ENCODE results near the gene ST6GALNAC5. TPM values are rescaled to one million over a fixed set of nuclear protein-coding genes. Genes with fewer than 3 reads are reported as not detected.

Gene ST6GALNAC5
- total and polyA plus RNA-seq, 2 of the 13 experiments (the other 11 are each of a cell fraction or from before 2014, with no cell fraction given), result not detected

DNA sequence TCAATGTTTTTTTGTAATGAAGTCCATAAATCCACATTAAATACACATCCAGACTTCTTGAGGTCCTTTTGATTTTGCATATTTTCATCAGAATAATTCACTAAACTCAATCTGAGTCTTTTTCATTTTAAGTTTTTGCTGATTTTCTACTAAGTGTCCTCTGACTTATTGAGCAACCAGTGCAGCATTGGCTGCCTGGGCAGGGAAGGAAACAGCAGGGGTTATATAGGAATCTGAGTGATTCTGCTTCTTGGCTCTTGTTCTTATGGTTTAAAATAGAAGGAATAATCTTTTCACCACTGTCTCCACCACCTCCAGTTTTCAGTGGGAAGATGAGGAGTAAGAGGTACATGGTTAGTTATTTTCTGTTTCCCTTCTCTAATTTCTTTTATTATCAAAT is 88.4 kb downstream of the ST6GALNAC5 start:
- no peaks in the 10 kb centered on the region for H3K79me2 ChIP-seq (ENCODE audit: insufficient read depth, low read length)
- H3K36me3 ChIP-seq (replicated peaks in 1 of 2; ENCODE audit: control insufficient read depth in 1 of 2, insufficient read depth in 2 of 2, low read length in 2 of 2), result no peaks in the 10 kb centered on the region
- FAIRE-seq (no peak), ATAC-seq (no peak), DNase-seq (ENCODE audit: low spot score) (no peak)
- no peaks in the 10 kb centered on the region for H3K9me3 ChIP-seq (ENCODE audit: low read length)
- H3K9ac ChIP-seq (ENCODE audit: insufficient read depth, low read depth, low read length), result no peak overlapping the region
- H3K27me3 ChIP-seq (ENCODE audit: control insufficient read depth in 1 of 2, insufficient read depth in 2 of 2, low read length in 2 of 2), result no peaks in the 10 kb centered on the region
- intact Hi-C loops (cut with micrococcal nuclease; ENCODE audit: unreplicated experiment) (no loop called here), in situ Hi-C loops (cut with HindIII; ENCODE audit: extremely low pct_ligation_motif_present, low pct_unique_long_range_greater_than_20kb) (no loop called here)
- POLR2A ChIA-PET, result no interaction called here
- CTCF ChIA-PET (ENCODE audit: low intra/inter-chr PET ratio, low total read pairs), result no interaction called here
- no peak overlapping the region for H2AFZ ChIP-seq (ENCODE audit: low read length)
- no peak overlapping the region for H3K27ac ChIP-seq (ENCODE audit: extremely low read length, insufficient read depth, low read length)
- no peak overlapping the region for H3K4me2 ChIP-seq (ENCODE audit: low read depth, low read length)
- BruUV-seq (replicated peaks), result no TSS peak
- TF ChIP-seq ZNF331 (CRISPR knock-in tag; IDR thresholded peaks at IDR 0.05), result no peak
- peaks cover 6% of the 10 kb centered on the region; the same call in 1 of the 2 replicates for H3K4me1 ChIP-seq (ENCODE audit: insufficient read depth, low read length)
- H4K20me1 ChIP-seq (ENCODE audit: insufficient read depth, low read length), result no peaks in the 10 kb centered on the region
- no peak overlapping the region for H3K4me3 ChIP-seq (replicated peaks in 1 of 3; ENCODE audit: insufficient read depth in 1 of 3, low read depth in 2 of 3, low read length in 3 of 3)

DNA sequence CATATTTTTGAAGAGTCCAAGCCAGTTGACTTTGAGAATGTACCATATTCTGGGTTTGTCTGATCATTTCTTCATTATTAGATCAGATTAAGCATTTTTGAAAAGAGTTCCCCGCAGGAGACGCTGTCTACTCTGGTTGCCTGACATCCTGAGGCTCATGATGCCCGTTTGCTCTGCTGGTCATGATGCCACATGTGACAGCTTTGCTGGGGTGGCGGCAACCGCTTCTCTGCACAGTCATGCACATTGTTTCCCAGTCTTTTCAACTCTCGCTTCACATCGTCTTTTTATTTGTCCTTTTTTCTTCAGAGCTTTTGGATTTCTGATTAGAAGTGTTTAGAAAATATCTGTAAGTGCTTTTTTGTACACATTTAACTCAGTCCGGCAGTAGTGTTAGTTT is 90.7 kb downstream of the ST6GALNAC5 start:
- Histone ChIP-seq H3K27me3 (ENCODE audit: control insufficient read depth in 1 of 2, insufficient read depth in 2 of 2, low read length in 2 of 2) (no peaks in the 10 kb centered on the region), H3K9ac (ENCODE audit: insufficient read depth, low read depth, low read length) (no peak overlapping the region), H3K27ac (ENCODE audit: extremely low read length, insufficient read depth, low read length) (no peak overlapping the region), H2AFZ (ENCODE audit: low read length) (no peak overlapping the region), H3K4me2 (ENCODE audit: low read depth, low read length) (no peak overlapping the region), H4K20me1 (ENCODE audit: insufficient read depth, low read length) (no peaks in the 10 kb centered on the region), H3K9me3 (ENCODE audit: low read length) (no peaks in the 10 kb centered on the region), H3K79me2 (ENCODE audit: insufficient read depth, low read length) (no peaks in the 10 kb centered on the region), H3K36me3 (replicated peaks in 1 of 2; ENCODE audit: control insufficient read depth in 1 of 2, insufficient read depth in 2 of 2, low read length in 2 of 2) (no peaks in the 10 kb centered on the region), H3K4me1 (ENCODE audit: insufficient read depth, low read length) (no peaks in the 10 kb centered on the region), H3K4me3 (replicated peaks in 1 of 3; ENCODE audit: insufficient read depth in 1 of 3, low read depth in 2 of 3, low read length in 3 of 3) (no peak overlapping the region)
- ChIA-PET POLR2A (no interaction called here), CTCF (ENCODE audit: low intra/inter-chr PET ratio, low total read pairs) (no interaction called here)
- in situ Hi-C loops (cut with HindIII; ENCODE audit: extremely low pct_ligation_motif_present, low pct_unique_long_range_greater_than_20kb), result no loop called here
- ATAC-seq, result no peak
- intact Hi-C loops (cut with micrococcal nuclease; ENCODE audit: unreplicated experiment), result no loop called here
- WGBS (ENCODE audit: low lambda C conversion rate), result 30% methylated on average over 8 of the region's 8 CpGs
- no peak for DNase-seq (ENCODE audit: low spot score)
- no TSS peak for BruUV-seq (replicated peaks)
- FAIRE-seq, result no peak
- TF ChIP-seq ZNF644 (CRISPR knock-in tag; IDR thresholded peaks at IDR 0.05; ENCODE audit: low read depth), result no peak
- TF ChIP-seq, protein P1, sequence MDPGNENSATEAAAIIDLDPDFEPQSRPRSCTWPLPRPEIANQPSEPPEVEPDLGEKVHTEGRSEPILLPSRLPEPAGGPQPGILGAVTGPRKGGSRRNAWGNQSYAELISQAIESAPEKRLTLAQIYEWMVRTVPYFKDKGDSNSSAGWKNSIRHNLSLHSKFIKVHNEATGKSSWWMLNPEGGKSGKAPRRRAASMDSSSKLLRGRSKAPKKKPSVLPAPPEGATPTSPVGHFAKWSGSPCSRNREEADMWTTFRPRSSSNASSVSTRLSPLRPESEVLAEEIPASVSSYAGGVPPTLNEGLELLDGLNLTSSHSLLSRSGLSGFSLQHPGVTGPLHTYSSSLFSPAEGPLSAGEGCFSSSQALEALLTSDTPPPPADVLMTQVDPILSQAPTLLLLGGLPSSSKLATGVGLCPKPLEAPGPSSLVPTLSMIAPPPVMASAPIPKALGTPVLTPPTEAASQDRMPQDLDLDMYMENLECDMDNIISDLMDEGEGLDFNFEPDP (CRISPR knock-in tag; conservative IDR thresholded peaks at IDR 0.05), result no peak
- TF ChIP-seq, protein P2, sequence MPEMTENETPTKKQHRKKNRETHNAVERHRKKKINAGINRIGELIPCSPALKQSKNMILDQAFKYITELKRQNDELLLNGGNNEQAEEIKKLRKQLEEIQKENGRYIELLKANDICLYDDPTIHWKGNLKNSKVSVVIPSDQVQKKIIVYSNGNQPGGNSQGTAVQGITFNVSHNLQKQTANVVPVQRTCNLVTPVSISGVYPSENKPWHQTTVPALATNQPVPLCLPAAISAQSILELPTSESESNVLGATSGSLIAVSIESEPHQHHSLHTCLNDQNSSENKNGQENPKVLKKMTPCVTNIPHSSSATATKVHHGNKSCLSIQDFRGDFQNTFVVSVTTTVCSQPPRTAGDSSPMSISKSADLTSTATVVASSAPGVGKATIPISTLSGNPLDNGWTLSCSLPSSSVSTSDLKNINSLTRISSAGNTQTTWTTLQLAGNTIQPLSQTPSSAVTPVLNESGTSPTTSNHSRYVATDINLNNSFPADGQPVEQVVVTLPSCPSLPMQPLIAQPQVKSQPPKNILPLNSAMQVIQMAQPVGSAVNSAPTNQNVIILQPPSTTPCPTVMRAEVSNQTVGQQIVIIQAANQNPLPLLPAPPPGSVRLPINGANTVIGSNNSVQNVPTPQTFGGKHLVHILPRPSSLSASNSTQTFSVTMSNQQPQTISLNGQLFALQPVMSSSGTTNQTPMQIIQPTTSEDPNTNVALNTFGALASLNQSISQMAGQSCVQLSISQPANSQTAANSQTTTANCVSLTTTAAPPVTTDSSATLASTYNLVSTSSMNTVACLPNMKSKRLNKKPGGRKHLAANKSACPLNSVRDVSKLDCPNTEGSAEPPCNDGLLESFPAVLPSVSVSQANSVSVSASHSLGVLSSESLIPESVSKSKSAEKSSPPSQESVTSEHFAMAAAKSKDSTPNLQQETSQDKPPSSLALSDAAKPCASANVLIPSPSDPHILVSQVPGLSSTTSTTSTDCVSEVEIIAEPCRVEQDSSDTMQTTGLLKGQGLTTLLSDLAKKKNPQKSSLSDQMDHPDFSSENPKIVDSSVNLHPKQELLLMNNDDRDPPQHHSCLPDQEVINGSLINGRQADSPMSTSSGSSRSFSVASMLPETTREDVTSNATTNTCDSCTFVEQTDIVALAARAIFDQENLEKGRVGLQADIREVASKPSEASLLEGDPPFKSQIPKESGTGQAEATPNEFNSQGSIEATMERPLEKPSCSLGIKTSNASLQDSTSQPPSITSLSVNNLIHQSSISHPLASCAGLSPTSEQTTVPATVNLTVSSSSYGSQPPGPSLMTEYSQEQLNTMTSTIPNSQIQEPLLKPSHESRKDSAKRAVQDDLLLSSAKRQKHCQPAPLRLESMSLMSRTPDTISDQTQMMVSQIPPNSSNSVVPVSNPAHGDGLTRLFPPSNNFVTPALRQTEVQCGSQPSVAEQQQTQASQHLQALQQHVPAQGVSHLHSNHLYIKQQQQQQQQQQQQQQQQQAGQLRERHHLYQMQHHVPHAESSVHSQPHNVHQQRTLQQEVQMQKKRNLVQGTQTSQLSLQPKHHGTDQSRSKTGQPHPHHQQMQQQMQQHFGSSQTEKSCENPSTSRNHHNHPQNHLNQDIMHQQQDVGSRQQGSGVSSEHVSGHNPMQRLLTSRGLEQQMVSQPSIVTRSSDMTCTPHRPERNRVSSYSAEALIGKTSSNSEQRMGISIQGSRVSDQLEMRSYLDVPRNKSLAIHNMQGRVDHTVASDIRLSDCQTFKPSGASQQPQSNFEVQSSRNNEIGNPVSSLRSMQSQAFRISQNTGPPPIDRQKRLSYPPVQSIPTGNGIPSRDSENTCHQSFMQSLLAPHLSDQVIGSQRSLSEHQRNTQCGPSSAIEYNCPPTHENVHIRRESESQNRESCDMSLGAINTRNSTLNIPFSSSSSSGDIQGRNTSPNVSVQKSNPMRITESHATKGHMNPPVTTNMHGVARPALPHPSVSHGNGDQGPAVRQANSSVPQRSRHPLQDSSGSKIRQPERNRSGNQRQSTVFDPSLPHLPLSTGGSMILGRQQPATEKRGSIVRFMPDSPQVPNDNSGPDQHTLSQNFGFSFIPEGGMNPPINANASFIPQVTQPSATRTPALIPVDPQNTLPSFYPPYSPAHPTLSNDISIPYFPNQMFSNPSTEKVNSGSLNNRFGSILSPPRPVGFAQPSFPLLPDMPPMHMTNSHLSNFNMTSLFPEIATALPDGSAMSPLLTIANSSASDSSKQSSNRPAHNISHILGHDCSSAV (CRISPR knock-in tag; IDR thresholded peaks at IDR 0.05; ENCODE audit: borderline replicate concordance), result no peak
- no peak for TF ChIP-seq ZNF607 (CRISPR knock-in tag; IDR thresholded peaks at IDR 0.05; ENCODE audit: borderline replicate concordance)
- TF ChIP-seq IKZF4 (CRISPR knock-in tag; IDR thresholded peaks at IDR 0.05; ENCODE audit: borderline replicate concordance, low read depth, not compliant biosample characterization), result no peak
- TF ChIP-seq MAF1 (CRISPR knock-in tag; IDR thresholded peaks at IDR 0.05; ENCODE audit: borderline replicate concordance), result no peak

Measured in HepG2 (cell line).